GM19452 (cell line): Measurements from ENCODE around the gene ALKBH2.
A peak's percentile ranks its signal among the peaks of the same experiment; 100 is the strongest.

Experiments used
- ATAC-seq: cut with Tn5 transposase; IDR thresholded peaks from one replicate; pipeline ENCODE4 v1.9.1; 2021; ENCODE audit not compliant: unreplicated experiment

The ALKBH2 gene

GRCh38 chr12:109114644-109115043 lies 21.4 kb upstream of the ALKBH2 start:
- no peak for ATAC-seq

GRCh38 chr12:109113661-109114321 lies 20.5 kb upstream of the ALKBH2 start:
- ATAC-seq: no peak

GRCh38 chr12:109112720-109113465 lies 19.6 kb upstream of the ALKBH2 start:
- no peak for ATAC-seq

GRCh38 chr12:109110988-109111495 lies 17.8 kb upstream of the ALKBH2 start:
- no peak for ATAC-seq

- no peak for ATAC-seq
These were observed 16.6 kb upstream of the ALKBH2 start for GRCh38 chr12:109109746-109110350.

GRCh38 chr12:109105176-109105575 lies 11.9 kb upstream of the ALKBH2 start:
- no peak for ATAC-seq

- ATAC-seq: no peak
These were observed 9.2 kb upstream of the ALKBH2 start for GRCh38 chr12:109102491-109102890.

GRCh38 chr12:109100741-109101140 lies 7.5 kb upstream of the ALKBH2 start:
- no peak for ATAC-seq

GRCh38 chr12:109099431-109100020 lies 6.3 kb upstream of the ALKBH2 start:
- no peak for ATAC-seq

- no peak for ATAC-seq
These were observed 5.4 kb upstream of the ALKBH2 start for GRCh38 chr12:109098651-109099050.

- peak; percentile 28 for ATAC-seq
These were observed 4.9 kb upstream of the ALKBH2 start for GRCh38 chr12:109098183-109098604.

- peak; percentile 80 for ATAC-seq
These were observed 4.3 kb upstream of the ALKBH2 start, which contains the start of gene UNG for GRCh38 chr12:109097435-109098182. Gene UNG (plus strand): TSS chr12:109097597. CDS start chr12:109097680, 83 bp downstream.

- no peak for ATAC-seq
These were observed 3.8 kb upstream of the ALKBH2 start for GRCh38 chr12:109097140-109097434.

- no peak for ATAC-seq
These were observed 713 bp downstream of the ALKBH2 start for GRCh38 chr12:109092497-109093021.

GRCh38 chr12:109089683-109090082 lies 3.6 kb downstream of the ALKBH2 start:
- ATAC-seq: no peak

GRCh38 chr12:109088818-109089217 lies 4.5 kb downstream of the ALKBH2 start:
- ATAC-seq: no peak

GRCh38 chr12:109087250-109087649 lies 6.0 kb downstream of the ALKBH2 start:
- ATAC-seq: no peak

- ATAC-seq: no peak
These were observed 7.7 kb downstream of the ALKBH2 start for GRCh38 chr12:109085590-109085989.

GRCh38 chr12:109084425-109084824 lies 8.8 kb downstream of the ALKBH2 start:
- ATAC-seq: no peak

GRCh38 chr12:109082751-109083150 lies 10.5 kb downstream of the ALKBH2 start:
- ATAC-seq: no peak

- ATAC-seq: no peak
These were observed 18.4 kb downstream of the ALKBH2 start for GRCh38 chr12:109074866-109075265.
